Measurements from ENCODE around the gene SIPA1.

SIPA1 gene, protein sequence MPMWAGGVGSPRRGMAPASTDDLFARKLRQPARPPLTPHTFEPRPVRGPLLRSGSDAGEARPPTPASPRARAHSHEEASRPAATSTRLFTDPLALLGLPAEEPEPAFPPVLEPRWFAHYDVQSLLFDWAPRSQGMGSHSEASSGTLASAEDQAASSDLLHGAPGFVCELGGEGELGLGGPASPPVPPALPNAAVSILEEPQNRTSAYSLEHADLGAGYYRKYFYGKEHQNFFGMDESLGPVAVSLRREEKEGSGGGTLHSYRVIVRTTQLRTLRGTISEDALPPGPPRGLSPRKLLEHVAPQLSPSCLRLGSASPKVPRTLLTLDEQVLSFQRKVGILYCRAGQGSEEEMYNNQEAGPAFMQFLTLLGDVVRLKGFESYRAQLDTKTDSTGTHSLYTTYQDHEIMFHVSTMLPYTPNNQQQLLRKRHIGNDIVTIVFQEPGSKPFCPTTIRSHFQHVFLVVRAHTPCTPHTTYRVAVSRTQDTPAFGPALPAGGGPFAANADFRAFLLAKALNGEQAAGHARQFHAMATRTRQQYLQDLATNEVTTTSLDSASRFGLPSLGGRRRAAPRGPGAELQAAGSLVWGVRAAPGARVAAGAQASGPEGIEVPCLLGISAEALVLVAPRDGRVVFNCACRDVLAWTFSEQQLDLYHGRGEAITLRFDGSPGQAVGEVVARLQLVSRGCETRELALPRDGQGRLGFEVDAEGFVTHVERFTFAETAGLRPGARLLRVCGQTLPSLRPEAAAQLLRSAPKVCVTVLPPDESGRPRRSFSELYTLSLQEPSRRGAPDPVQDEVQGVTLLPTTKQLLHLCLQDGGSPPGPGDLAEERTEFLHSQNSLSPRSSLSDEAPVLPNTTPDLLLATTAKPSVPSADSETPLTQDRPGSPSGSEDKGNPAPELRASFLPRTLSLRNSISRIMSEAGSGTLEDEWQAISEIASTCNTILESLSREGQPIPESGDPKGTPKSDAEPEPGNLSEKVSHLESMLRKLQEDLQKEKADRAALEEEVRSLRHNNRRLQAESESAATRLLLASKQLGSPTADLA

DNA sequence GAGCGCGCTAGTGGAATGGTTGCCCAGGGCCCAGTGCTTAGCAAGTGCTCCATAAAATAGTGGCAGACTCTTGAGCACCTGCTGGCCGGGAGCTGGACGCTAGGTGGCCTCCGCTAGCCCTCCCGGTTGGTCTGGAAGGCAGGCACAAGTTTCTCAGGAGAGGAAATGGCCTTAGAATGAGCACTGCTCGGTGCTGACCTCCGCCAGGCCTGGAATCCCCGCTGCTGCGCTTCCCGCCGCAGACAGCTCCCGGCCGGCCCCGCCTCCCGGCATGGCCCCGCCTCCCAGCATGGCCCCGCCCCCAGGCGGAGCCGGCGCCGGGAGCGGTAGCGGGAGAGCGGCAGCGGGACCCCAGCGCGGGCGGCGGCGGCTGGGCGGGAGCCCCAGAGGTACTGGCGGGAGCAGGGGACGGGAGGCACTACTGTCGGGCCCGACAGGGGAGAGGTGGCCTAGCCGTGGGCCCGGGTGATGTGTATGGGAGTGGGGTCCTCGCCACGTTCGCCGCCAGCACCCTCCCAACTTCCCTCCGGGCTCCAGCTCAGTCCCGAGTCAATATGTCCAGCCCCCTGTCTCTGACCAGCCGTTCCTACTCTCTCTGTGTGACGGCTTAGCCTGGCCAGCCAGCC is at the start of gene SIPA1:
Gene SIPA1, plus strand, starts transcription at position 308 of the 626 bp plus-strand sequence. CDS start 2,821 bp downstream, outside the sequence.
- peak; percentile 75 for DNase-seq

DNA sequence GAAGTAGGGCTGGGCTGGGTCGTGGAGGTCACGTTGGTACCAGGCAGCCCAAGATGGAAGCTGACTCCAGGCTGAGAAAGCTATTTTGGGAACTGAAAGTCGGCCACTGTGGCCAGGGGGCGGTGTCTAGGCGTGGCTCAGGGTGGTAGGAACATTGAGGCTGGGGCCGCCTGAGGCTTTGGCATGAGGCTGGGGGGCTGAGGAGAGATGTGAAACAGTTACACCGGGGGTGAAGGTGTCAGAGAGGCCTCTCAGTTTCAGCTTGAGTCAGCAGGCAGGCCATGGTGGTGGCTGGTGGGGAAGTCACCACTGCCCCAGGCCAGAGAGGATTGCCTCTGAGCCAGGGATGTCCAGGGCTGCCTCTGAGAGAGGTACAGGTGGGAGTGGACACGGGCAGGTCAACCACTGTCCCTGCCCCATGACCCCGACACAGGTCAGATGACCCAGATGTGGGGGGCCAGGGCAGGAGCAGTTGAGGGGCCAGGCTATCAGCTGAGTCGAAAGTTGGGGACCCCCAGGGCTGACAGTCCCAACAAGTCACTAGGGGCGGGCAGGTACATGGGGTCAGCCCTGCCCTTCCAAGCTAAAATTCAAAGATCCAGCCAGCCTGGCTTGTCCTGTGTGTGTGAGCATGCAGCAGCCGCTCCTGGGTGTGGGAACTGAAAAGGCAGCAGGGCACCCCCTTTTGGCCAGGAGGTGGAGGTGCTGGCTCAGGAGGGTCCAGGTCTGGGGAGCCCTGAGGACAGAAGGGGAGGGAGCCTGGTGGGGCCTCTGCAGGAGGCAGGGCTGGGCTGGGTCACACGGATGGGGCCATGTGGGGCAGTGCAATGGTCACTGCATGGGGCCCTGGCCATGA is 49.5 kb upstream of the SIPA1 start:
- peak; percentile 84 for DNase-seq

DNA sequence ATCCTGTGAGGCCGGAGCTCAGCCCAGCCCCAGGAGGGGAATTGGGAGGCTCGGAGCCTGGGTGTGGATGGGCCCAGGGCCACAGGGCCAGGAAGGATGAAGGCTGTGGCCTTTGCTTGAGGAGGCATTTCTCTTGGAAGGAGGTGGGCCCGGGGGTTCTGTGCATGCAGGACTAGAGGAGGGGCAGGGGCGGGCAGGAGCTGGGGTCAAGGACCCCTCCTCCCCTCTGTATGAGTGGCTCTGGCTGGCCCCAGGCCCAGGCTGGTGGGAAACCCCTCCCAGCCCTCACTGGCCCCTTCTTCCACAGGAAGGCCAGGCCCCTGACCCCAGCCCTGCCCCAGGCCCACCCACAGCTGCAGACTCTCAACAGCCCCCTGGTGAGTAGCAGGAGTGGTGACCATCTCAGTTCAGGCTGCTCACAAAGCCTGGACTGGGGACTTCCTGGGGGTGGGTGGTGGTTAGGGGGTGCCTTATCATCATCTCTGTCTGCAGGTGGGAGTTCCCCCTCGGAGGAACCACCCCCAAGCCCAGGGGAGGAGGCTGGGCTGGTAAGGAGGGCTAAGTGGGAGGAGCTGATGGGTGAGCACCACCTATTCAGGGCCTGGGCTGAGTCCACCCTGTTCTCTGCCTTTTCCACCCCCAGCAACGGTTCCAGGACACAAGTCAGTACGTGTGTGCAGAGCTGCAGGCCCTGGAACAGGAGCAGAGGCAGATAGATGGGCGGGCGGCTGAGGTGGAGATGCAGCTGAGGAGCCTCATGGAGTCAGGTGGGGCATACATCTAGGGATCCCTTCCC is 48.3 kb upstream of the SIPA1 start:
- DNase-seq = peak; percentile 49

DNA sequence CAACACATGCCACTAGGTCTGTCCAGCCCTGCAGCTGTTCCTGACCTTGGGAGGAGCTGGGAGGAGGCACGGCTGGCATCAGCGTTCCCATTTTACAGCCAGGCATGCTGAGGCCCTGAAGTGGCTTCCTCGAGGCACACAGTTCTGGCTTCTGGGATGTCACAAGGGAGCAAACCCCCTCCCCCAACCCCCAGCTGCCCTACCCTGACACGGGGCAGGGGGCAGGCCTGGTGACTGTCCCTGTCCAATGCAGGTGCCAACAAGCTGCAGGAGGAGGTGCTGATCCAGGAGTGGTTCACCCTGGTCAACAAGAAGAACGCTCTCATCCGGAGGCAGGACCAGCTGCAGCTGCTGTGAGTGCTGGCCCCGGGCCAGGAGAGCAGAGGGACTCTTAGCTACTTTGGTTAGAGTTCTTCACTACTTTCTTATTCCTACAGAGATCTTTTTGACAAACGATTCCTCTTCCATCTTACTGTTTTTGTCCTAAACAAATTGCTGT is 47.6 kb upstream of the SIPA1 start:
- DNase-seq = no peak

DNA sequence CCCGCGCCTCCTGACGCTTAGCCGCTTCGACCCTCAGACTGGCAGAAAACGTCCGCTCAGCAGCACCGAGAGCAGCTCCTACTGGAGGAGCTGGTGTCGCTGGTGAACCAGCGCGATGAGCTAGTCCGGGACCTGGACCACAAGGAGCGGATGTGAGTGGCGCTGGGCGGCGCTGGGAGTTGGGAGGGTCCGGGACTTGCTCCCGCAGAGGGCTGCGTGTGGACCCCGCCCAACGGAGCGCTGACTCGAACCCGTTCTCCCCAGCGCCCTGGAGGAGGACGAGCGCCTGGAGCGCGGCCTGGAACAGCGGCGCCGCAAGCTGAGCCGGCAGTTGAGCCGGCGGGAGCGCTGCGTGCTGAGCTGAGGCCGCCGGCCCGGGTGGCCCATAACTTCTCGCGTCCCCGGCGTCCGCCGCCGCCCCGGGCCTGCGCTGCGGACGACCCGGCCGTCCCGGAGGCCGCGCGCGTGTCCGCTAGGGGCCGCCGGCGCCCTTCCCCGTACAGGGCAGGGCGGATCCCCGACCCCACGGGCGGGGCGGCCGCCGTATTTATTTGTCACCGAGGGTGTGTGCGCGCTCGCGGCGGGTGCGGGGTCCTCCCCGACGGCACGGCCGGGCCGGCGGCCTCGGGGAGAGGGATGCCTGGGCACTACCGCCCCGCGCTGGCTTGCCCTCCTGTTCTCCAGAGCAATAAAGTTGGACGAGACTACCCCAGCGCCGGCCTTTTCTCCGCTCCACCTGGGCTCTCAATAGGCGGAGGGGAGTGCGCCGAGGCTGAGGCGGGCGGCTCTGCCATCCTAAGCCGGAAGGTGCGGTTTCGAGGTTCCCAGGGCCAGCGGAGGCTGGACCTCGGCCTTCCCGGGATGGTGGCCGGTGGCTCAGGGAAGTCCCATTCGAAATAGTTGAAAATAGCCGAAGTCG is 45.7 kb upstream of the SIPA1 start:
- no peak for DNase-seq

GRCh38 chr11:65592858-65593517 is 44.9 kb upstream of the SIPA1 start:
- DNase-seq = no peak

- peak; percentile 35 for DNase-seq
Measured at GRCh38 chr11:65593518-65594414, 44.1 kb upstream of the SIPA1 start.

DNA sequence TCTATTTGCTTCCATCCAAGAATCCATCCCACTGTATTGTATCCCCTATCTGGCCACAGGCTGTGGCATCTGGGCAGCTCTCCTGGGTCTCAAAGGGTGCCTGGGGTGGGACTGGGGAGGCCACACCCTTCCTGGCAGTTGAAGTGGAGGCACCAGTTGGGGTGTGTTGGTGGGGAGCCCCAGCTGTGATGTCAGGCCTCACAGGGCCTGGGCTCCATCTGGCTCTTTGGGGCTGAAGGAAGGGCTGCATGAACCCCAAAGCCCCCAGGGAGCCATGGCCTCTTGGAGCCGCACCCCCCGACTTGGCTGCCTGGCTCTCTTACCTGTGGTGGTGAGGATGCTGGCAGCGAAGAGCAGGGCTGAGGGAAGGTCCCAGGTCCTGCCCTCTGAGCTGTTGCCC is 42.8 kb upstream of the SIPA1 start:
- no peak for DNase-seq

- DNase-seq = no peak
Measured at GRCh38 chr11:65595543-65596281, 42.2 kb upstream of the SIPA1 start, which contains the start of gene KCNK7. KCNK7 (minus strand) TSS chr11:65595800; CDS start chr11:65595772, 28 bp downstream.

DNA sequence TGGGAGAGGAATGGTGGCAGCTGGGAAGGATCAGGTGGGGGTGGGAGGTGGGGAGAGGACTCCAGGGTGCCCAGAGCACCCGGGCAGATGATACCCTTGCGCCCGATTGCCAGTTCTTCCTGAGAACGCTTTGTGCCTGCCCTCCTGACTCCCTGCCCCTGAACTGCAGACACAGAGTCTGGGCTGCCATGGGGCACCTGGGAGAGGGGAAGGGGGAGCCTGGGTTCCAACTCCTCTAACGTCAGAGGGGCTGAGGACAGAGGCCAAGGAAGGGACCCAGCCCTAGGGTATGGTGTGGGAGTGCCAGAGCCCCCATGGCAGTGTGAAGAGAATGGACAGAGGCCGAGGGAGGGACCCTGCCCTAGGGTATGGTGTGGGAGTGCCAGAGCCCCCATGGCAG is 41.4 kb upstream of the SIPA1 start:
- DNase-seq = no peak

DNA sequence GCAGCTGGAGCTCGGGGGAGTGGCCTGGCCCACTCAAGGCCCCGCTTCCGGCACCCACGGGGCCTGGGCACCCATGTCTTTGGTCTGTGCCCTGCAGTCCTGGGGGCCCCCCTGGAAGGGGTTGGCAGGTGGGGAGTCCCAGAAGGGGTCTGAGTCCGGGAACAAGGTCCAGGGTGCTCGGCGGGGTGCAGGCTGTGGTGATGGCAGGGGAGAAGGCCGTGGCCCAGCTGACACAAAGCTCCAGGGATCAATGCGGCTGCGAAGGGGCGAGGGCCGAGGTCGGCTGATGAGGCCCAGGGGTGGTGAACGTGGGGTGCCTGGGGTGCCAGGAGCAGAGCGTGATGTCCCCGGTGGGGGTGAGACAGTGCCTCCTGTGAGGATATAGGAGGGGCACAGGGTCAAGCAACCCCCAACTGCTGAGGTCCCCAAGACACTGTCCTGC is 39.6 kb upstream of the SIPA1 start:
- no peak for DNase-seq

DNA sequence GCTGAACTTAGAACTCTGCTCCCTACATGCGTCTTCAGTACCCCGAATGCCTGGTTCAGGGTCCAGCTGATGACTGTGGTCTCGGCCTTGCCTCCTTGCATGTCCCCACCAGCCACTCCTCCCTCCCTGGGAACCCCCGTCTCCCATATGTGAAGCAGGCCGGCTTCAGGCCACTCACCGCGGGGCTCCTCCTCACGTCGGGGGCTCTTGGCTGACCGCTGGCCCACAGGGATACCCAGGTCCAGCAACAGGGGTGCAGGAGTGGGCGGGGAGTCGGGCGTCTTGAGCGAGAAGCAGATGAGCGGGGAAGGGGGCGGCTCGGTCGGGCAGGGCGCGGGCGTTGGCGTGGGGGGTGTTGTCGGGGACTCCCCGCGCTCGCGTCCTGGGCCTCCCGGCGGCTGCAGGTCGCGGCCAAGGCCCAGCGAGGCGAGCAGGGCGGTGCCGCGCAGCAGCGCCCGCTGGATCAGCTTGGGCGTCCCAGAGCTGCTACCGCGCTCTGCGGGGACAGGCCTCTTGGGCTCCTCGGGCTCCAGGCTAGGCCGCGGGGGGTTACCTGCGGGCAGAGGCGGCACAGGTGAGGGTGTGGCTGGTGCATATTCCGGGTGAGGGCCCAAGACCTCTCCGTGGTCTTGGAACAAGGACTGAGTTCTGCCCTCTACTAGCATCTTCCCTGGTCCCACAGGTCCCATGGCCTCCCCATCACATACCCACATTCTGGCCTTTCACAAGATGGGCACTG is 38.5 kb upstream of the SIPA1 start:
- DNase-seq = no peak

GRCh38 chr11:65599955-65600246 is 38.0 kb upstream of the SIPA1 start:
- DNase-seq = no peak

GRCh38 chr11:65604258-65604657 is 33.6 kb upstream of the SIPA1 start:
- DNase-seq = no peak

DNA sequence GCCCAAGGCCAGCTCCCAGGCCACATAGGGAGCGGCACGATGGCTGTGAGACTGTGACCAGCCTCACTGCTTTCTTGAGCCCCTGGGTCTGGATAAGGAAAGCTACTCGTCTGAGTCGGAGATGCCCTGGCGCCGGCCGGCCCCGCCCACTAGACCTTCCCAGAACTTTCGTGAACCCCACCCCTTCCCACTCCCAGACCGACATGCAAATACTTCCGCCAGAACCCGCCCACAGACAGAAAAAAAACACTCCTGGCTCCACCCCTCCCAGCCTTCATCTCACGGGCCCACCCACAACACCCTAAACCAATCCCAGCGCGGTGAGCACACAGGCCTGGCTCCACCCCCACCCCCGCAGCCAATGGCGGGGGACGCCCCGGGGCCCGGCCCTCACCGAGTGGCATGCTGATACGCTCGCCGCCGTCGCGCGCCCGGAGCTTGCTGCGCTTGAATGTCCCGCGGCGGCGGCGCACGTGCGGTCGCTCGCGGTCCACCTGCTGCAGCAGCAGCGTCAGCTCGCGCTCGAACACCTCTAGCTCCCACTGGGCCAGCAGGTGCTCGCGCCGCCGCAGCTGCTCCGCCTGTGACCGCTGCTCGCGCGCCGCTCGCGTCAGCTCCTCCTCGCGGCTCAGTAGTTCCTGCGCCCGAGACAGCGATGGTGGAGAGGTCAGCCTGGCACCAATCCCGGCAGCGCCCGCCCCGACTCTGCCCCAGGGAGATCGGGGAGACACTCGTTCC is 30.9 kb upstream of the SIPA1 start:
- no peak for DNase-seq
